HG03520 (cell line): ENCODE results near the gene ZBTB48.
"Not testable (repeated sequence)": the region's sequence is repeated elsewhere in the genome, so short reads cannot be mapped to it uniquely, and the experiment has no call there.

Experiments
- ATAC-seq: cut with Tn5 transposase; IDR thresholded peaks from one replicate; pipeline ENCODE4 v1.9.1; 2021; ENCODE audit warnings: mild to moderate bottlenecking, moderate library complexity; ENCODE audit not compliant: unreplicated experiment

Gene ZBTB48

DNA sequence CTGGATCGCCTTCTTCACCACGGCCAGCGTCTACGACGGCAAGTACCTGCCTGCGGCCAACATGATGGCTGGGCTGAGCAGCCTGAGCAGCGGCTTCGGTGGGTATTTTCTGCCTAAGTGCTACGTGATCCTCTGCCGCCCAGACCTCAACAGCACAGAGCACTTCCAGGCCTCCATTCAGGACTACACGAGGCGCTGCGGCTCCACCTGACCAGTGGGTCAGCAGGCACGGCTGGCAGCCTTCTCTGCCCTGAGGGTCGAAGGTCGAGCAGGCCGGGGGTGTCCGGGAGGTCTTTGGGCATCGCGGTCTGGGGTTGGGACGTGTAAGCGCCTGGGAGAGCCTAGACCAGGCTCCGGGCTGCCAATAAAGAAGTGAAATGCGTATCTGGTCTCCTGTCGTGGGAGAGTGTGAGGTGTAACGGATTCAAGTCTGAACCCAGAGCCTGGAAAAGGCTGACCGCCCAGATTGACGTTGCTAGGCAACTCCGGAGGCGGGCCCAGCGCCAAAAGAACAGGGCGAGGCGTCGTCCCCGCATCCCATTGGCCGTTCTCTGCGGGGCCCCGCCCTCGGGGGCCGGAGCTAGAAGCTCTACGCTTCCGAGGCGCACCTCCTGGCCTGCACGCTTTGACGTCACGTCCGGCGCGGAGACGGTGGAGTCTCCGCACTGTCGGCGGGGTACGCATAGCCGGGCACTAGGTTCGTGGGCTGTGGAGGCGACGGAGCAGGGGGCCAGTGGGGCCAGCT, at the start of gene ZBTB48:
ZBTB48 (plus strand) TSS at position 621 of the 745 bp plus-strand sequence. CDS start 616 bp downstream, outside the sequence.
- ATAC-seq, result peak; percentile 96

DNA sequence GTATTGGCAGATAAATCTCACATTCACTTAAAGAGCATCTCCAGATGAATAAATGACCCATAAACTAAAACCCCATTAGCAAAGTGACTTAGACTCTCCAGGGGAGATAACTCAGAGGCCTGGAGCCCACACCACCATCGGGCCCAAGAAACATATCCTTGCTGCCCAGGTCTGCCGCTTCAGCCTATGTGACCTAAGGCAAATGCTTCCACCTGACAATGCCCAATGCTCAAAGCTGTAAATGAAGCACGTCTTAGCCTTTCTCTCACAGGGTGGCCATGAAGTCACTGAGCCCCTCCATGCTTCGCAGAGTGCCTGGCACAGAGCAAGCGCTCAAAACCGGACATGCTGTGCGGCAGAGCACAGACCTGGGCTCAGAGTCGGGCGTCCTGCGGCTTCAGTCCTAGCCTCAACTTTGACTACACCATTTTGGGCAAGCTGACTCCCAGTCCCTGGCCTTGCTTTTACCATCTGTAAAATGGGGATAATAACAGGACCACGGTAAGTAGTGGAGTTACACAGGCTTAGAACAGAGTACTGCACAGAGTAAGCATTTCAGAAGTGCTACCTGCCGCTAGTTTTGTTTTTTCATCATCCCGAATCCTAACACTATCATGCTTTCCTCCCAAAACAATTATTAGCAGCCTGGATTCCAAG, 49.2 kb upstream of the ZBTB48 start:
- ATAC-seq, result no peak

DNA sequence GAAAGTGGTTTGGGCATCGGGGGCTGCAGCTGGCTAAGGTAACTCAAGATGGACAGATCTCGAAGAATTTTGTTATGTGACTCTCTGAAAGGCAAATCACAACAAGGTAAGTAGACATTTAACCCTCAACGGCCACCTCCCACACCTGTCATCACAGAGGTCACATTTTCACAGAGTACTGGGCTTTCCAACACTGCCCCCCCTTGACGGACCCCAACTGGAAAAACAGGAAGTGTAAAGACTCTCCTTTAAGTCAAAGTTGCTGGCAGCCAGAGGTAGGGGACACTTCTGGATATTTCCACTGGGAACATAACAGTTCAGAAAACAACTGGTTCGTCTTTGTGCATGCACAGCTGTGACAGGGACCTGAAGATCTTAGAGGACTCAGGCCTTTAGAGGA, 47.8 kb upstream of the ZBTB48 start:
- no peak for ATAC-seq

DNA sequence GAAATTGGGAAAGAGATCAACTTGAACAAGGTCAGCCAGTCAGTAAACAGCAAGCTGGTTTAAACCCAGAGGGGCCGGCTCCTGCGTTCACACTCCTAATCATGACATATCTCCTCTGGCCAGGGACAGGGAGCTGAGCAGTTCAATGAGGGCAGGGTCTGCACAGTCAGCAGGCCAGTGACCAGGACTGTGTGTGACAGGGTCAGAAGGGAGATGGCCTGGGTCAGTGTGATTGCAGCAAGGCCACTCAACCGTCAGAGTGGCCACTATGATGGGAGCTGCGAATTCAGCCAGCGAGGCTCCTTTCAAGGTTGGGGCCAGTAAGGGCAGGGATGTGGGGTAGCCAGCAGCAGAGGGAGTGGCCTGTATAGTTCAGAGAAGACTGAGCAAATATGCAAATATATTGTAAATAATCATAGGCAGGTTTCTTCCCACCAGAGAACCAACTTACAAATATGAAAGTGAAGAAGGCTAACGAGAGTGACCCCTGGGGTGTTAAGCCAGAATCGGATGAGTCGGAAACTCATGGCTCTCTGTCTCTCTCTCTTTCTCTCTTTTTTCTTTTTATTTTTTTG, 45.5 kb upstream of the ZBTB48 start:
- ATAC-seq, result no peak

DNA sequence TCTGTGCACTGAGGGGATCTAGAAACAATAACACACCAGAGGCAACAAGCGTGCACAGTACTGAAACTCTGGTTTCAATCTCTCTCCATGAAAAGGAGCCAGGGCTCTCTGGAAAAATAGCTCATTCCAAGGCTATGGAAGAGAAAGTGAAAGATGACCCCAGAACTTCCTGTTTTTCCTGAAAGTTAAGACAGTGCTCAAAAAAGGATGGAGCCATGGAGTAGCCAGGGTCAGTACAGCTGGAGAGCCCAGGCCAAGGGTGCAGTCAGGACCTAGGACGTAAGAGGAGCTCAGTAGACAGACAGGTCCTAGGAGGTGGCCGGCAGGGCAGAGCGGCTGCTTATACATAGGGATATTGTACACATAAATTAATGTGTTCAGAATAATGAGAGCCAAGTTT, 44.6 kb upstream of the ZBTB48 start:
- no peak for ATAC-seq

DNA sequence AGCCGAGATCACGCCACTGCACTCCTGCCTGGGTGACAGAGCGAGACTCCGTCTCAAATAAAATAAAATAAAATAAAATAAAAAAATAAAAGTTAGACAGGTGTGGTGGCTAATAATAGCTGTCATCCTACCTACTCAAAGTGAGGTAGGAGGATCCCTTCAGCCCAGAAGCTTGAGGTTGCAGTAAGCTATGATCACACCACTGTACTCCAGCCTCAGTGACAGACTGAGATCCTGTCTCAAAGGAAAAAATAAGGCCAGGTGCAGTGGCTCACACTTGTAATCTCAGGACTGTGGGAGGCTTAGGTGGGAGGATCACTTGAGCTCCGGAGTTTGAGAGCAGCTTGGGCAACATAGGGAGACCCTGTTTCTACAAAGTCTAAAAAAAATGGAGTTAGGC, 43.5 kb upstream of the ZBTB48 start:
- ATAC-seq, result no peak

DNA sequence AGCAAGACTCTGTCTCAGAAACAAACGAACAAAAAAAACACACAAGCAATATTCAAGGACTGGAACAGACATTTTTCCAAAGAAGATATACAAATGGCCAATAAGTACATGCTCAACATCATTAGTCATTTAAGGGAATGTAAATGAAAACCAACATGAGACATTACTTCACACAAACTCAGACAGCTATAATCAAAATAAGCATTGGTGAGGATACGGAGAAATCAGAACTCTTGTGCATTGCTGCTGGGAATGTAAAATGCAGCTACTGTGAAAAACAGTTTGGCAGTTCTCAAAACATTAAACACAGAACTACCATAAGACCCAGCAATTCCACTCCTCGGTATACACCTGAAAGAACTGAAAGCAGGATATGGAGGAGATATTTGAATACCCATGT, 40.8 kb upstream of the ZBTB48 start:
- no peak for ATAC-seq

DNA sequence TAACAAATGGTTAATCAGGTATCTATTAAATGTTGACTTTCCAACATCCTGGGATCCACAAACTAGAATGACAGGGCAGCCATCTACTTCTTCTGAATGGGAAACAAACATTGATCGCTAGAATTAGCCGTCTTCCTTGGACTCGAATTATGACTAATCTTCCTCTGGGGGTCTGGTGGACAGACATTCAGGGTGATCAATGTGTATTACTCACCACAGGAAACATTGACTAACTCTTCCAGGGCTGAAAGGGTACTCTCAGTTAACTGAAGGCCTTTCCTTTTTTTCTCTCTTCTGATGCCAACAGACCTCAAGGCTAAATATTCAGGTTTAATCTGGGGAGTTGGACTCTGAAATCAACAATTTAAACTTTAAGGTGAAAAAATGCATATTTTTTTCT, 35.0 kb upstream of the ZBTB48 start:
- no peak for ATAC-seq

DNA sequence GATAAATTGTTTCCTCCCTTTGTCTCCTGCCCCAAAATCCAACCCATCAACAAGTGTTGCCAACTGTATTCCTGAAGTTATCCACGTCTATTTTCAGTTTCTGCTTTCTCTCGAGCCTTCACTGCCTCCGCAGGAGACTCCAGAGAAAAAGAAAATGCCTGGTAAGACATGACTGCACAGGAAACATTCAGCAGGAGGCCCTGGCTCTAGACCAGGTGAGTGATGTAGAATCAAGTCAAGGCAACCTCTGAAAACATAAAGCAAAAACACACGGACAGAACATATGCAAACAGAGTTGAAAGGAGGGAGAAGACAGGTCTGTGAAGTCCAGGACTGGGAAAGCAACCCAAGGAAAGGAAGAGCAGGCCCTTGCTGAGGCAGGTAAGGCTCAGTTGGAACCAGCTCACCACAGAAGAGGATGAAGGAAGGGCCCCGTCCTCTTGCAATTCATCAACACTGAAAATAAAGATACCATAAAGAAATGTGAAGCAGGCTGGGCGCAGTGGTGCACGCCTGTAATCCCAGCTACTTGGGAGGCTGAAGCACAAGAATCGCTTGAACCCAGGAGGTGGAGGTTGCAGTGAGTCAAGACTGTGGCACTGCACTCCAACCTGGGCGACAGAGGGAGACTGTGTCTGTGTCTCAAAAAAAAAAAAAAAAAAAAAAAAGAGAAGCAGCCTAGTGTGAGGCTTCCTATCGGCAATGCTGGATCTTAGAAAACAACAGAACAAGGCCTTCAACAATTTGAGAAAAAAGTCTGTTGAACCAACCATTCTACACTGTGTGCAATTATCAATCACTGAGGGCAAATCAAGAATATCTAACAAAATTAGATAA, 34.3 kb upstream of the ZBTB48 start:
- no peak for ATAC-seq

DNA sequence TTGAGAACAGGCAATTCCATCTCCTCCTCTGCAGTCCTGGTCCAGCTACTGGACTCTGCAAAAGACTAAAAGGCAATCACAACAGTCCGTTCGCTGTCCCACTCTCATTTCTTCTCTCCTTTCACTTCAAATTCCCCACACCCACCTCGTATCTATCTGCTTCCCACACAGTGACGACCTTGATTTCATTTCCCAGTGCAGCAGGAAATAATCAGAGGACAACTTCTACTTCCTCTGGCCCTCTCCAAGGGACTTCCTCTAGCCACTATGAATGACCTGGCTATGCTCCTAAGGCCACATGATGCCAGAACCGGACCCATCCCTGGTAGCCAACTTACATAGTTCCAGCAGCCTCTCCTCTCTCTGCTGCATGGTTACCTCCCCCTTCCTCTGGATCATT, 33.5 kb upstream of the ZBTB48 start:
- no peak for ATAC-seq

DNA sequence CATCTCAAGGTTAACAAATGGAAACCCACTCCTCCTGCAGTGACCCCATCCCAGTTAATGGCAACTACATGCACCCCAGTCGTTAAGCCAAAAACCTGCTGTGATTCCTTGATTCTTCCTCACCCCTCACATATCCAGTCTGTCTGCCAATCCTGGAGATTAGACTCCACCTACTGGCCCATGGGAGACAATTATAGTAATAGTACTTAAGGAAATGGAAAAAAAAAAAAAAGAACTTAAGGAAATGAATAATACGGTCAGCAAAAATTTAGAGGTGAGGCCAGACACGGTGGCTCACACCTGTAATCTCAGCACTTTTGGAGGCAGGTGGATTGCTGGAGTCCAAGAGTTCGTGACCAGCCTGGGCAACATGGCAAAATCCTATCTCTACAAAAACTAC, 32.5 kb upstream of the ZBTB48 start:
- ATAC-seq, result no peak

DNA sequence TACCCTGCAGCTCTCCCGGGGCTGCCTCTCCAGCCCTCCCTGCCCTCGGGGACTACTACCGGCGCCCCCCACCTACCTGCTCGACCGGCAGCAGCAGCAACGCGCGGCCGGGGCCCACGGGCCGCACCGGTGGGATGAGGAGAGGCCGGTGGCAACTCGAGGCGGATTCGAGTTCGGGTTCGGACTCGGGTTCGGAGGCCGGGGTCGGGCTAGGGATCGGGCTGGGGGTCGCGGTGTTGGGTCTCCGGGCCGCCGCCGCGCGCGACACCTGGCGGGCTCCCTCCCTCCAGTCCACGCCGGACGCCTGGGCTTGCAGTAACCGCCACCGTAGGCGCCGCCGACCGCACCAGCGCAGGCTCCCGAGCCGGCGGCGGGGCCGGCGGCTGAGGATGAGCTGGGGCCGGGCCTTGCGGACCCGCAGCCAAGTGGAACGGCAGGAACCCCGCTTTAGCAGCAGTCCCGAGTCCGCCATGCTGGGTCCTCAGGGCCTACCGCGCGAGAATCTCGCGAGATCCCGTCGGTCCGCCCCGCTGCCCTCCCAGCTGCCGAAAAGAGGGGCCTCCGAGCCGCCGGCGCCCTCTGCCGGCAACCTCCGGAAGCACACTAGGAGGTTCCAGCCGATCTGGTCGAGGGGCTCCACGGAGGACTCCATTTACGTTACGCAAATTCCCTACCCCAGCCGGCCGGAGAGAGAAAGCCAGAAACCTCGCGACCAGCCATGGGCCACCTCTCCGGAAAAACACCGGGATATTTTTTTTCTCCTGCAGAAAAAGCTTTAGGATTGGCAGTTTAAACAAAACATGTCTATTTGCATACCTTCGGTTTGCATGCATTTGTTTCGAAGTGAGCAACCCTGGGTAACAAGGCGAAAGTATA, 25.5 kb upstream of the ZBTB48 start, which contains the start of gene NOL9:
NOL9 (minus strand) TSS at position 483 of the 876 bp plus-strand sequence; CDS start at position 472, 11 bp downstream.
- peak; percentile 90 for ATAC-seq

DNA sequence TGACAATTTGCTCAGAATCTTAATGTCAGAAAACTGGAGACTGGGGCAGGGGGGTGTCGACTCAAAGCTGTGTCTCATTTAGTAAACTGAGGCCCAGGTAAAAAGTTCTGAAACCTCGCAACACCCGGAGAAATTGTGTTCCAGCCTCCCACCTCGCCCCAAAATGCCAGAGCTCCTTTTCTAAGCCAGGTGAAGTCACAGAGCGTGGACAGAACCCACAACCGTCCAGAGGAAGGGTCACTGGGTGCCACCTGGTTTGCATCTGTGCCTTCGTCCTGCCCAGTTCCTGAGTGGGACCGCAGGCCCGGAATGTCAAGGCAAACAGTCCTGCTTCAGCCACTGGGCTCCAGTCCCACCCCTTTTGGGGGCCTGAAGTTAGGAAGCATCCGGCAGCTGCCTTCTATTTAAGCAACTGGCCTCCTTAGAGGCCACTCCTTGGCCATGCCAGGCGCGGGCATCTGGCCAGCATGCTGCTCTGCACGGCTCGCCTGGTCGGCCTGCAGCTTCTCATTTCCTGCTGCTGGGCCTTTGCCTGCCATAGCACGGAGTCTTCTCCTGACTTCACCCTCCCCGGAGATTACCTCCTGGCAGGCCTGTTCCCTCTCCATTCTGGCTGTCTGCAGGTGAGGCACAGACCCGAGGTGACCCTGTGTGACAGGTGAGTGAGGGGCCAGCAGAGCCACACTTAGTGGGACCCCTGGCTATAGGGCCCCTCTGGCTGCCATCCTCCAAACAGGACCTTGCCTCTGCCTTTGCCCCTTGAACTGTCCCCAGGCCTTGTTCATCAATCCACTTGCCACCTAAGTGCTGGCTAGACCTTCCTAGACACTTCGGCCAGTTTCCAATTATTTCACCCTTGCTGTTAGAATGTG, 24.7 kb upstream of the ZBTB48 start, which contains the start of gene TAS1R1:
TAS1R1 (plus strand) TSS at position 401 of the 872 bp plus-strand sequence; CDS start at position 468, 67 bp downstream.
- ATAC-seq, result no peak

DNA sequence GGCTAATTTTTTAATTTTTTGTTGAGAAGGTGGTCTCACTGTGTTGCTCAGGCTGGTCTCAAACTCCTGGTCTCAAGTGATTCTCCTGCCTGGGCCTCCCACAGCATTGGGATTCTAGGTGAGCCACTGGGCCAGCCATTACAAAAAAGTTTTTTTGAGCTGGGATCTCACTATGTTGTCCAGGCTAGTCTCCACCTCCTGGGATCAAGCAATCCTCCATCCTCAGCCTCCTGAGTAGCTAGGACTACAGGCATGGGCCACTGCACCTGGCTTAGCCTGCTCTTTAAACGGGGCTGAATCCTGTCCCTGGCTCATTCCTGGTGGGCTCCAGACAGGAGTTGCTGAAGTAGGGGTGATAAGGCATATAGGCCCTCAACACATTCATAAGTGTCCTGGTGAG, 22.2 kb upstream of the ZBTB48 start:
- no peak for ATAC-seq

DNA sequence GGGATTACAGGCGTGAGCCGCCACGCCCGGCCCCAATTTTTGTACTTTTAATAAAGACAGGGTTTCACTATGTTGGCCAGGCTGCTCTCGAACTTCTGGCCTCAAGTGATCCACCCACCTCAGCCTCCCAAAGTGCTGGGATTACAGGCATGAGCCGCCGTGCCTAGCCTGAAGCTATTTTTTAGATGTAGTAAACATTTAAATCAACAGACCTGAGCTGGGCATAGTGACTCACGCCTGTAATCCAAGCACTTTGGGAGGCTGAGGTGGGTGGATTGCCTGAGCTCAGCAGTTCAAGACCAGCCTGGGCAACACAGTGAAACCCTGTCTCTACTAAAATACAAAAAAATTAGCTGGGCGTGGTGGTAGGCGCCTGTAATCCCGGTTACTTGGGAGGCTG, 20.6 kb upstream of the ZBTB48 start:
- not testable (repeated sequence) for ATAC-seq

DNA sequence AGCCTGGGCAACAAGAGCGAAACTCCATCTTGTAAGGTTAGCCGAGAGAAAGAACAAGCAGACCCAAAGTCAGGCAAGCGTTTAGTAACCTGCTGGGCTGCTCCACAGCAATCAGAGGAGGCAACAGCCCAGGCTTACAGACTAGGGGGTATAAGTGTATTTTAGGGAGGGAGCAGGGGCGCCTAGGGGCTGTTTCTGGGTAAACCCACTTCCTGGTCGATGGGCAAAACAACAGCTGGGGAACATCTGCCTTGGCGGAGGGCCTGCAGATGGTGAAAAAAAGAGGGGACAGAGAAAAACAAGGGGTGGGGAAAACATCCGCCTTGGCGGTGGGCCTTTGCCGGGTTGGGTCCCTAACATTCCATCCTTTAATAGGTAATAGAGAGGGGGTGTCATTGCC, 19.5 kb upstream of the ZBTB48 start:
- ATAC-seq, result no peak

DNA sequence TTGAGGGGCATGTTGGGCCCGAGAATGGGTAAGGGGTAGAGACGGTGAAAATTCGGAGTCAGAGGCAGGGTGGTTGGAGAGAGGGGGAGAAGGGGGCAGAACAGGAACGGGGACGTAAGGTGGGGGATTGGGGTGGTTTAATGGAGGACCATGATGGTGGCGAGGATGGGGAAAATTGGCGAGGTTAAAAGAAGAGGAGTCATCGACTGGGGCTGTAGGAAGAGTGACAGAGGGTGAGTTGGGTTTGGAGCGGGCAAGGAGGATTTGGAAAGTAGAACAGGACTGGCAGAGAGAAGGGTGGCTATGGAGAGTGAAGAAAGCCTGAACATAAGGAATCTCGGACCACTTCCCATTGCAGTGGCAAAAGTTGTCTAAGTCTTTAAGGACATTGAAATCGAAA, 10.8 kb upstream of the ZBTB48 start:
- ATAC-seq, result no peak

DNA sequence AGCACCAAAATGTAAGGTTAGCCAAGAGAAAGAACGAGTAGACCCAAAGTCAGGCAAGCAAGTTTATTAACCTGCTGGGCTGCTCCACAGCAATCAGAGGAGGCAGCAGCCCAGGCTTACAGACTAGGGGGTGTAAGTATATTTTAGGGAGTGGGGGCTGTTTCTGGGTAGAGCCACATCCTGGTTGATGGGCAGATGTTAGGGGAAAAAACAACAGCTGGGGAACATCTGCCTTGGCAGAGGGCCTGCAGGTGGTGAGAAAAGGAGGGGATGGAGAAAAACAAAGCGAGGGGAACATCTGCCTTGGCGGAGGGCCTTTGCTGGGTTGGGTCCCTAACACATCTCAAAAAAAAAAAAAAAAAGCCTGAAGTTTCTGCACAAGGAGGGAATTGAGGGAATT, 9.7 kb upstream of the ZBTB48 start:
- ATAC-seq, result no peak

DNA sequence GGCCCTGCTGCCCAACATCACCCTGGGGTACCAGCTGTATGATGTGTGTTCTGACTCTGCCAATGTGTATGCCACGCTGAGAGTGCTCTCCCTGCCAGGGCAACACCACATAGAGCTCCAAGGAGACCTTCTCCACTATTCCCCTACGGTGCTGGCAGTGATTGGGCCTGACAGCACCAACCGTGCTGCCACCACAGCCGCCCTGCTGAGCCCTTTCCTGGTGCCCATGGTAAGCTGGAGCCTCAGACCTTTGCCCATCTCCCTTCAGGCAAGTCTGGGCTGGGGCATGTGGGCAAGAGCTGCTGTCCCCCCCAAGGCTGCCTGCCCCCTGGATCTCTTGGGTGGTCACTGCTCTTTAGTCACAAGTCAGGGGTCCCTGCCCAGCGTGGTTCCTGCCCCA, 8.8 kb upstream of the ZBTB48 start:
- no peak for ATAC-seq
